Non-pigmented ciliary epithelial cell (primary cell): Measurements from ENCODE around the gene LGALS9.

Experiments
- DNase-seq: peaks from one replicate; pipeline ENCODE4 v3.0.0-alpha.2; 2010; ENCODE audit warnings: low read depth

The LGALS9 gene

GRCh38 chr17:27630607-27631410, at the start of gene LGALS9:
Gene LGALS9 (plus strand): TSS chr17:27631188. CDS start chr17:27631266, 78 bp downstream.
- no peak for DNase-seq

GRCh38 chr17:27582696-27583095, 48.3 kb upstream of the LGALS9 start:
- DNase-seq = no peak

- no peak for DNase-seq
Observed at GRCh38 chr17:27585153-27585681, 45.8 kb upstream of the LGALS9 start.

GRCh38 chr17:27585792-27586191, 45.2 kb upstream of the LGALS9 start:
- DNase-seq = no peak

- DNase-seq = no peak
Observed at GRCh38 chr17:27586203-27586721, 44.7 kb upstream of the LGALS9 start.

GRCh38 chr17:27588354-27588753, 42.6 kb upstream of the LGALS9 start:
- DNase-seq = no peak

- no peak for DNase-seq
Observed at GRCh38 chr17:27590864-27591263, 40.1 kb upstream of the LGALS9 start.

GRCh38 chr17:27591986-27592385, 39.0 kb upstream of the LGALS9 start:
- DNase-seq = no peak

- DNase-seq = no peak
Observed at GRCh38 chr17:27593232-27593856, 37.6 kb upstream of the LGALS9 start.

- DNase-seq = no peak
Observed at GRCh38 chr17:27593857-27594255, 37.1 kb upstream of the LGALS9 start.

GRCh38 chr17:27595208-27595607, 35.8 kb upstream of the LGALS9 start:
- no peak for DNase-seq

GRCh38 chr17:27596096-27596495, 34.9 kb upstream of the LGALS9 start:
- DNase-seq = no peak

GRCh38 chr17:27596566-27597187, 34.3 kb upstream of the LGALS9 start:
- no peak for DNase-seq

- no peak for DNase-seq
Observed at GRCh38 chr17:27597188-27597580, 33.8 kb upstream of the LGALS9 start.

- no peak for DNase-seq
Observed at GRCh38 chr17:27597783-27598320, 33.1 kb upstream of the LGALS9 start.

- no peak for DNase-seq
Observed at GRCh38 chr17:27598337-27599050, 32.5 kb upstream of the LGALS9 start.

GRCh38 chr17:27600471-27600870, 30.5 kb upstream of the LGALS9 start:
- no peak for DNase-seq

- no peak for DNase-seq
Observed at GRCh38 chr17:27601069-27601974, 29.7 kb upstream of the LGALS9 start.

GRCh38 chr17:27601975-27602302, 29.0 kb upstream of the LGALS9 start:
- no peak for DNase-seq

- peak; percentile 13 for DNase-seq
Observed at GRCh38 chr17:27602721-27603420, 28.1 kb upstream of the LGALS9 start.
